Activated CD4-positive, alpha-beta T cell treated with anti-CD3 and anti-CD28 coated beads, Interleukin-2, amount 10 ng/mL, durations not matched to agents 24 days and 14 days (primary cell): ENCODE measurements around the gene CXCL16. TPM values are rescaled to one million over a fixed set of nuclear protein-coding genes. Genes with fewer than 3 reads are reported as not detected.

Source experiments
- DNase-seq: peaks from one replicate; pipeline ENCODE4 v3.0.0; 2022
- H3K27ac Mint-ChIP-seq: one replicate; pipeline ENCODE4 v1.8.0; 2022; ENCODE audit warnings: mild to moderate bottlenecking, mixed read lengths
- H3K27me3 Mint-ChIP-seq: one replicate; pipeline ENCODE4 v1.8.0; 2022; ENCODE audit warnings: mixed read lengths
- H3K36me3 Mint-ChIP-seq: one replicate; pipeline ENCODE4 v1.8.0; 2022; ENCODE audit warnings: low read depth, mild to moderate bottlenecking, mixed read lengths
- H3K4me1 Mint-ChIP-seq: one replicate; pipeline ENCODE4 v1.8.0; 2021; ENCODE audit warnings: mixed read lengths
- H3K4me3 Mint-ChIP-seq: one replicate; pipeline ENCODE4 v1.8.0; 2022; ENCODE audit warnings: mild to moderate bottlenecking, moderate library complexity, mixed read lengths
- H3K9me3 Mint-ChIP-seq: one replicate; pipeline ENCODE4 v1.8.0; 2021; ENCODE audit warnings: mixed read lengths
- intact Hi-C: fragments of 100-400 bp; cut with micrococcal nuclease; formaldehyde crosslinking; loops from one replicate; pipeline ENCODE4 v1.15.1; 2023
- total RNA-seq: library from RNA; stranded (reverse); gene quantifications from 2 replicates; pipeline ENCODE4 v1.2.3, GENCODE V29; 2022

Gene CXCL16
- total RNA-seq, 1 donor from 2014 or later = 1.8 TPM

DNA sequence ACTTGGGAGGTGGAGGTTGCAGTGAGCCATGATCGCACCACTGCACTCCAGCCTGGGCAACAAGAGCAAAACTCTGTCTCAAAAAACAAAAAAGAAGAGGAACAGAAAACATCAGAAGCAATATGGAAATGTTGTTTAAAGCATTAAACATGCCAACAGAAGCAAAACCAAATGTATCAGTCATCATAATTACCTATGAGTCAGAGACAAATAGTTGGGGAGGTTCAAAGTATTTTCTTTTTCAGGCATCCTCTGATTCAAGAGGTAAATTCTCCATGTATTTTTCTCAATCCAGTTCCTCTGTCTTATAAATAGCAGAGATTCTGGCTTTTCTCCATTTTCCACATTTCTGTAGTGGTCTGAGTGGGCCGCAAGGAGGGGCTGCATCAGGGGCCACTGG is 29.9 kb upstream of the CXCL16 start:
- Mint-ChIP-seq H3K27me3 (peaks cover 8% of the 10 kb centered on the region), H3K4me1 (peaks cover 14% of the 10 kb centered on the region), H3K27ac (peak overlapping the region; percentile 37), H3K36me3 (no peaks in the 10 kb centered on the region), H3K4me3 (no peak overlapping the region), H3K9me3 (no peaks in the 10 kb centered on the region)
- intact Hi-C loops = no loop called here
- no peak for DNase-seq

DNA sequence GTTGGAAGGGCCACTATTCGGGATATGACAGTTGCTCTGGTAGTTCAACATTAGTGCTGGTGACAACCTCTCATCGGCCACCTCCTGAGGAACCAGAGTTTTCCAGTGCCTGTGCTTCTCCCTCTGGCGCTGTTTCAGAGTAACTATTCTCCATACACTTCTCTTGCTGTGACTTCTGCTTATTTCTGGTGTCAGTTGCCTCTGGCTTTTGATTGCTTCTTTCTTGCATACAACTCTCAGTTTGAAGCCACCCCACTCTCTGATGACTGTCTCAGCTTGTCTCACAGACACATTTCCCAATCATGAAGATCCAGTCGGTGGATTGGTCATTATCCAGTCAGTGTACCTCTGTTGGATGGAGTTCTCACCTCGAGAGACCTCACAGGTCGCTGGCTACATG is 28.6 kb upstream of the CXCL16 start:
- Mint-ChIP-seq H3K36me3 (no peaks in the 10 kb centered on the region), H3K4me1 (peaks cover 14% of the 10 kb centered on the region), H3K27me3 (peaks cover 8% of the 10 kb centered on the region), H3K9me3 (no peaks in the 10 kb centered on the region), H3K27ac (no peak overlapping the region), H3K4me3 (no peak overlapping the region)
- no peak for DNase-seq
- intact Hi-C loops = no loop called here

DNA sequence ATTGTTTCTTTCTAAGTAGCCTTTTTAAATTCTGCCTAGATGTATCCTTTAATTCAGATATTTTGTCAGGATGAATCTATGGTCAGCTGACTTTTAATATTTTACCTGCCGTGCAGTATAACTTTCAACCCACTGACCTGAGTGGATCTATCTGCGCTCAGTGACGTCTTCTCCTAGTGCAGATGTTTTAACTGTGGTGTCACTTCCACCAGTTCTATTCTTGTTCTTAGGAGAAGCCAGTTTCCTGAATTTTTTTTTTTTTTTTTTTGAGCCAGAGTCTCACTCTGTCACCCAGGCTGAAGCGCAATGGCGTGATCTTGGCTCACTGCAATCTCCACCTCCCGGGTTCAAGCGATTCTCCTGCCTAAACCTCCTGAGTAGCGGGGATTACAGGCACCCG is 27.0 kb upstream of the CXCL16 start:
- Mint-ChIP-seq H3K27ac (no peak overlapping the region), H3K4me3 (no peak overlapping the region), H3K9me3 (no peaks in the 10 kb centered on the region), H3K27me3 (peaks cover 10% of the 10 kb centered on the region), H3K36me3 (no peaks in the 10 kb centered on the region), H3K4me1 (peaks cover 11% of the 10 kb centered on the region)
- intact Hi-C loops = no loop called here
- no peak for DNase-seq

DNA sequence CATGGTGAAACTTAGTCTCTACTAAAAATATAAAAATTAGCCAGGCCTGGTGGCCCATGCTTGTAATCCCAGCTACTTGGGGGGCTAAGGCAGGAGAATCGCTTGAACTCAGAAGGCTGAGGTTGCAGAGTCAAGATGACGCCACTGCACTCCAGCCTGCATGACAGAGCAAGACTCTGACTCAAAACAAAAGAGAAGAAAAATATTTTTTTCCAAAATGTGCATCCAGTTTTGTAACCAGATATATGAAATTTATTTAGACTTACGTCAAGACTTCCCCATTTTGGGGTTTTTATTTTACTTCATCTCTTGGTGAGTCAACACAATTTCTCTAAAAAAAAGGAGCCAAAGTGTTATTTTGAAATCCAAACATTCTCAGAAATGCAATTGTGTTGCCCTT is 26.5 kb upstream of the CXCL16 start:
- no peak overlapping the region for H3K27ac Mint-ChIP-seq
- no peak for DNase-seq
- intact Hi-C loops = no loop called here
- H3K4me3 Mint-ChIP-seq = no peak overlapping the region
- H3K9me3 Mint-ChIP-seq = no peaks in the 10 kb centered on the region
- H3K36me3 Mint-ChIP-seq = no peaks in the 10 kb centered on the region
- peaks cover 7% of the 10 kb centered on the region for H3K4me1 Mint-ChIP-seq
- peaks cover 10% of the 10 kb centered on the region for H3K27me3 Mint-ChIP-seq

DNA sequence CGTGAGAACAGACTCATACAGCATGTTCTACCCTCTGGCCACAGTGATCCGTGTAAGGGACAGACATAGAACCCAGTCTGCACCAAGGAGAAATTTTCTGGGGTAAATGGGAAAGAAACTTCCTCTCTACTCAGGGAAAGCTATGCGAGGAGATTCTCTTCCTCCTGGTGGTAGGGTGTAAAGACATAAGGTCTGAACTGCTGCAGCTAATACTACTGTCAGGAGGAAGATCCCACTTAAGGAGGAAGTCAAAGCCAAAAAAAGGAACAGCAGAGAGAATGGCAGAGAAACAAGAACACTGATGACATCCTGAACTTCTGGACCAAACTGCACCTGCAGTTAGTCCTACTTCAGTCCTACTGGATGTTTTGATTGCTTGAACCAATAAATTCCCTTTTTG is 24.9 kb upstream of the CXCL16 start:
- H3K4me3 Mint-ChIP-seq = no peak overlapping the region
- intact Hi-C loops = no loop called here
- no peaks in the 10 kb centered on the region for H3K36me3 Mint-ChIP-seq

DNA sequence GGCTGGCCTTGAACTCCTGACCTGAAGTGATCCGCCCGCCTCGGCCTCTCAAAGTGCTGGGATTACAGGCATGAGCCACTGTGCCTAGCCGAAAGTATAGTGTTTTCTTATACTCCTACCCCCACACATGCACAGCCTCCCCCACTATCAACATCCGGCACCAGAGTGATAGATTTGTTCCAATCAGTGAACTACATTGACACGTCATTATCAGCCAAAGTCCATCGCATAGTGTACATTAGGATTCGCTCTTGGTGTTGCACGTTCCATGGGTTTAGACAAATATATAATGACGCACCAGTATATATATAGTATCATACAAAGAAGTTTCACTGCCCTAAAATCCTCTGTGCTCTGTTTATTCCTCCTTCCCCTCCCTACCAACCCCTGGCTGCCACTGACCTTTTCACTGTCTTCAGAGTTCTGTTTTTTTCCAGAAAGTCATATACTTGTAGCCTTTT is 20.1 kb upstream of the CXCL16 start:
- no peak overlapping the region for H3K27ac Mint-ChIP-seq
- H3K4me3 Mint-ChIP-seq = no peak overlapping the region
- no peaks in the 10 kb centered on the region for H3K9me3 Mint-ChIP-seq
- intact Hi-C loops = no loop called here
- H3K4me1 Mint-ChIP-seq = no peaks in the 10 kb centered on the region
- no peak for DNase-seq
- no peaks in the 10 kb centered on the region for H3K36me3 Mint-ChIP-seq
- peaks cover 31% of the 10 kb centered on the region for H3K27me3 Mint-ChIP-seq

More for the DNA sequence above, 24.9 kb upstream of the CXCL16 start:
- Mint-ChIP-seq H3K27ac (no peak overlapping the region), H3K4me1 (peaks cover 2% of the 10 kb centered on the region), H3K9me3 (no peaks in the 10 kb centered on the region), H3K27me3 (peaks cover 14% of the 10 kb centered on the region)
- DNase-seq = no peak

DNA sequence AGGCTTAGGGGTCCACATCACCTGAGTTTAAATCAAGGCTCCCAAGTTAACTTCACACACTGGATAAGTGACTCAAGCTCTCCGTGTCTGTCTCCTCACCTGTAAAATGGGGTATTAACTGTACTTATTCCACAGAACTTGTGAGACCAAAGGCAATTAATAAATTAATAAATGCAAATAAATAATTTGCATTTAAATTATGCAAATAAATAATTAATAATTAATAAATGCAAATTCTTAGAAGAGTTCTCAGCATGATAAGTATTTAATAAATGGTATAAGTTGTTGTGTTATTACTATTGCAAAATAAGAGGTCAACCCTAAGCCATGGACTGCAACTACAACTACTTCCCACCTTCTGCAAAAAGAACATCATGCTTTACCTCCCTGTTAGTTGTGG is 13.7 kb upstream of the CXCL16 start:
- intact Hi-C loops = no loop called here
- no peak overlapping the region for H3K4me3 Mint-ChIP-seq
- H3K9me3 Mint-ChIP-seq = no peaks in the 10 kb centered on the region
- peaks cover 9% of the 10 kb centered on the region for H3K4me1 Mint-ChIP-seq
- no peak for DNase-seq
- no peak overlapping the region for H3K27ac Mint-ChIP-seq
- no peaks in the 10 kb centered on the region for H3K36me3 Mint-ChIP-seq
- peaks cover 46% of the 10 kb centered on the region for H3K27me3 Mint-ChIP-seq

DNA sequence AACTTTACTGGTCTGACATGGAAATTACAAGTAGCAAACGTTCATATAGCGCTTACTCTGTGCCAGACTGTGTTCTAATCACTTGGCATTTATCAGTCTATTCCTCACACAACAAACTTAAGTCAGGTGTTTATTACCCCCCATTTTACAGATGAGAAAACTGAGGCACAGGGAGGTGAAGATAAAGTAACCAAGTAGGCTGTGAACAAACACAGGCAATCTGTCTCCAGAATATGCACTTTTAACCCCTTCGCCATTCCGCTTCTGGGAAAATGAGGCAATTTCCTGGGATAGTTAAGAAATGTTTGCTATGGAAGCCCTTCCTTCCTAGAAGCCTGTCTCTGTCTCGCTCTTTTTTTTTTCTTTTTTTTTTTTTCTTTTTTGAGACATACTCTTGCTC is 12.2 kb upstream of the CXCL16 start:
- no peak overlapping the region for H3K27ac Mint-ChIP-seq
- H3K4me1 Mint-ChIP-seq = peaks cover 16% of the 10 kb centered on the region
- H3K27me3 Mint-ChIP-seq = peaks cover 39% of the 10 kb centered on the region
- H3K4me3 Mint-ChIP-seq = no peak overlapping the region
- intact Hi-C loops = no loop called here
- no peak for DNase-seq
- no peaks in the 10 kb centered on the region for H3K36me3 Mint-ChIP-seq
- no peaks in the 10 kb centered on the region for H3K9me3 Mint-ChIP-seq

DNA sequence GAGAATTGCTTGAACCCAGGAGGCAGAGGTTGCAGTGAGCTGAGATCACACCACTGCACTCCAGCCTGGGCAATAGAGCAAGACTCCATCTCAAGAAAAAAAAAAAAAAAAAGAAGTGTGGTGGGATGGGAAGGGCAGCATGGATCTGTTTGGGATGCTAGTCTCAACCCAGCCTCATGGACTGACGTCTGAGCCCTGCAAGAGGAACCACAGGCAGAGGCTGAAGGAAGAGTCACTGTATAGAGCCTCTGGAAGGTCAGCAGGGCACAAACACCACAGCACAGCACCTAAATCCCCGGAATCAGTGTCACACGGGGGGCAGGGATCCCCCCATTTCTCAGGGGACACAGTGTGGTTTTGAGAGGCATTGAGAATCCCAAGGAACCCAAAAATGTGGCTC is 10.9 kb upstream of the CXCL16 start:
- DNase-seq = no peak
- intact Hi-C loops = no loop called here
- Mint-ChIP-seq H3K4me1 (peaks cover 19% of the 10 kb centered on the region), H3K27me3 (peaks cover 41% of the 10 kb centered on the region), H3K4me3 (no peak overlapping the region), H3K9me3 (no peaks in the 10 kb centered on the region), H3K27ac (no peak overlapping the region), H3K36me3 (no peaks in the 10 kb centered on the region)

DNA sequence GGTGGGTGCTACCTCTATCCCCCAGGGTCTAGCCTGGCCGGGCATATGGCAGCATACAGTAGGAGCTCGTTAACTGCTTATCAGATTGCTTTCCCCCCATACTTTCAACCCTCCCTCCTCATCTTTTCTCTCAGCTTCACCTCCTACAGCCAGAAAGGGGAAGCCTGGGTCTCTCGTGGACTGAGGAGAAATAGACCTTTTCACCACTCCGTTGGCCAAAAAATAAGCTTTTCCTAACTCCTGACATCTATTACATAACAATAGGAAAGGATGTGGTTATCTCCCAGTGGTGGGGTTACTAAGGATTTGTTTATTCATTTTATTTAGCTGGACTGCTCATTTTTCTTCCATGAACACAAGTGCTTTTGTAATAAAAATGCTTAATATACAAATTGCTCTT is 9.0 kb upstream of the CXCL16 start:
- H3K27me3 Mint-ChIP-seq = peaks cover 34% of the 10 kb centered on the region

DNA sequence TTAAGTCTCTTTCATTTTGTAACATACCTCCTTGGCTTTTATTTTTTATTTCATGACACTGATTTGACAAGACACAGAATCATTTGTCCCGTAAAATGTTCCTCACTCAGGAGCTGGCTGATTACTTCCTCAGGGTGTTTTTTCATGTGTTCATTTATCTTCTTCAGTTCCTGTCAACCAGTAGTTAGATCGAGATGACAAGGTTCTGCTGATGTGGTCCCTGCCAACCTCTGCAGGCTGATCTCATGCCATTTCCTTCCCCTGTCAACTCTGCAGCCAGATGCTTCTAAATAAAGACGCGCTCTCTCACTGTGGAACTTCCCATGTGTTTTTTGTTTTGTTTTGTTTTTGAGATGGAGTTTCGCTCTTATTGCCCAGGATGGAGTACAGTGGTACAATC is 8.1 kb upstream of the CXCL16 start:
- intact Hi-C loops = loop anchor here (5.0 kb wide), 1 partner anchor 39 kb away; the partner anchor contains the start of genes GLTPD2 and VMO1
- Mint-ChIP-seq H3K4me1 (peaks cover 19% of the 10 kb centered on the region), H3K9me3 (no peaks in the 10 kb centered on the region), H3K4me3 (peak overlapping the region; percentile 60), H3K27ac (peak overlapping the region; percentile 69), H3K27me3 (peaks cover 33% of the 10 kb centered on the region), H3K36me3 (no peaks in the 10 kb centered on the region)
- DNase-seq = peak; percentile 82

More for the DNA sequence above, 9.0 kb upstream of the CXCL16 start:
- intact Hi-C loops = loop anchor here (5.0 kb wide), 1 partner anchor 39 kb away; the partner anchor contains the start of genes GLTPD2 and VMO1
- Mint-ChIP-seq H3K4me3 (peak overlapping the region; percentile 60), H3K36me3 (no peaks in the 10 kb centered on the region), H3K4me1 (peaks cover 19% of the 10 kb centered on the region), H3K9me3 (no peaks in the 10 kb centered on the region), H3K27ac (peak overlapping the region; percentile 31)
- DNase-seq = no peak

DNA sequence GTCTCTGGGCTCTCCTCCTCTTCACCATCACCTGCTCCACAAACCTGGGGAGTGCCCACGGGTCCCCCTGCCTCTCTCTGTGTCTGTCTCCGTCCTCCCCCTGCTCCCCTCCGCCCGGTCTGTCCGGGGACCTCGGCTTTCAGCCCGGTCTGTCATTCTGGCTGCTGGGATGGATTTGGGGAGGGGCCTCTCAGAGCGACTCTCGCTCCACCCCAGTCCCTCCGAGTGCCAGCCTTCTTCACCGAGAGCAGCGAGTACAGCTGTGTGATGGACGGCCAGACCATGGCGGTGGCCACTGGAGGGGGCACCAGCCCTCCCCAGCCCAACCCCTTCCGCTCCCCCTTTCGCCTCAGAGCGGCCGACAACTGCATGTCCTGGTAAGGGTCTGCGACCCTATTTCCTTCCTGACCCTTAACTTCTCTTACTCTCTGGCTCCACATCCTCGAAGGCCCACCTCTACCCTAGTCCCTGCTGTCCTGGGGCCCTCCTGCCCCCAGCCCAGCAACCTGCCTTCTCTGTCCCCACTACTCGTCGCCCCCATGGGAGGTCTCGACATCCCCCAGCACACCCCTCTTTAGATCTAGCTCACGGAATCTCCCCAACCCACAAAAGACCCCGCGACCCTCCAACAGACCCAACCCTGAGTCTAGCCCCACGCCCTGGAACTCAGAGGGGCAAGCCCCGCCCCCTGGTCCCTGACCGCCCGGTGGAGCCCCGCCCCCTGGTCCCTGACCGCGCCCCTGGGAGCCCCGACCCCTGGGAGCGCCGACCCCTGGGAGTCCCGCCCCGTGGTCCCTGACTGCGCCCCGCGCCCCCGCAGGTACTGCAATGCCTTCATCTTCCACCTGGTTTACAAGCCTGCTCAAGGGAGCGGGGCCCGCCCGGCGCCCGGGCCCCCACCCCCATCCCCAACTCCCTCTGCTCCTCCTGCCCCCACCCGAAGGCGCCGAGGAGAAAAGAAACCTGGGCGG is 5.6 kb upstream of the CXCL16 start:
- H3K27ac Mint-ChIP-seq = no peak overlapping the region
- H3K27me3 Mint-ChIP-seq = peaks cover 36% of the 10 kb centered on the region
- no peaks in the 10 kb centered on the region for H3K36me3 Mint-ChIP-seq
- peaks cover 17% of the 10 kb centered on the region for H3K4me1 Mint-ChIP-seq
- no peaks in the 10 kb centered on the region for H3K9me3 Mint-ChIP-seq
- no peak for DNase-seq
- no peak overlapping the region for H3K4me3 Mint-ChIP-seq
- intact Hi-C loops = loop anchor here (5.0 kb wide), 1 partner anchor 42 kb away; the partner anchor contains the start of genes GLTPD2 and VMO1

DNA sequence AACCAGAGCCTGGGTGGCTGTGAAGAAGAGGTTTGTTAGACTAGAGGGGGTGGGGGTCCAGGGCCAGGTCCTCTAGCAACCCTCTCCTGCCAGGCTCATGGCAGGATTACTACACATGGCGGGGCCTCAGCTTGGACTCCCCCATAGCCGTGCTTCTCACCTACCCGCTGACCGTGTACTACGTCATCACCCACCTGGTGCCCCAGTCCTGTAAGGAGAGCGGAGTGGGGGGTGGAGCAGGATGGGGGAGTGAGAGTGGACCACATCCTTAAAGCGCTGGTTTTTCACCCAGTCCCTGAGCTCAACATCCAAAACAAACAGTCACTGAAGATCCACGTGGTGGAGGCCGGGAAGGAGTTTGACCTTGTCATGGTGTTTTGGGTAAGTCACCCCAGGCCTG is 4.2 kb upstream of the CXCL16 start:
- Mint-ChIP-seq H3K9me3 (no peaks in the 10 kb centered on the region), H3K4me1 (peaks cover 22% of the 10 kb centered on the region), H3K4me3 (no peak overlapping the region), H3K36me3 (no peaks in the 10 kb centered on the region), H3K27ac (no peak overlapping the region), H3K27me3 (peaks cover 38% of the 10 kb centered on the region)
- intact Hi-C loops = no loop called here
- no peak for DNase-seq

DNA sequence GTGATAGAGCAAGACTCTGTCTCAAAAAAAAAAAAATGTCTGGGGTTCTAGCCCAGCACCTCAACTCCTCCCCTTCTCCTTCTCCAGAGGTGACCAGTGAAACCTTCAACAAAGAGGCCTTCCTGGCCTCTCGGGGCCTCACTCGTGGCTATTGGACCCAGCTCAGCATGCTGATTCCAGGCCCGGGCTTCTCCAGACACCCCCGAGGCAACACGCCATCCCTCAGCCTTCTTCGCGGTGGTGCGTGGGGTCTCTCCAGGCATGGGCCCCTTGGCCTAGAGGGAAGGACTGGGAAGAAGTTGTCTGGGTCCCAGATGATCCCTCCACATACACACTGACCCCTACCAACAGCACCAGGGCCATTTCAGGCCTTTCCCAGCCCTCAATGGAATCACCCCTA is 3.5 kb upstream of the CXCL16 start:
- no peaks in the 10 kb centered on the region for H3K36me3 Mint-ChIP-seq
- no peak overlapping the region for H3K4me3 Mint-ChIP-seq
- intact Hi-C loops = no loop called here
- H3K27ac Mint-ChIP-seq = no peak overlapping the region
- peaks cover 39% of the 10 kb centered on the region for H3K27me3 Mint-ChIP-seq
- no peaks in the 10 kb centered on the region for H3K9me3 Mint-ChIP-seq
- no peak for DNase-seq
- peaks cover 22% of the 10 kb centered on the region for H3K4me1 Mint-ChIP-seq
